OCI-LY1 (cell line): ENCODE results near the gene KANSL1.

Experiments used
- EZH2 ChIP-seq: fragments of 200-600 bp; sonication (generic), shearing (Covaris generic); IDR thresholded peaks from 2 replicates; pipeline ENCODE4 v1.8.0; 2017; ENCODE audit warnings: borderline replicate concordance, mixed run types, mild to moderate bottlenecking, antibody characterized with exemption, low read length, moderate library complexity, mixed read lengths
- TF ChIP-seq, protein P1 (sequence below): fragments of 200-600 bp; sonication (generic), shearing (Covaris generic); IDR thresholded peaks from 2 replicates; pipeline ENCODE4 v1.5.1; 2017; ENCODE audit warnings: mild to moderate bottlenecking, antibody characterized with exemption, low read length, moderate library complexity, mixed read lengths

- TF ChIP-seq, protein P1, sequence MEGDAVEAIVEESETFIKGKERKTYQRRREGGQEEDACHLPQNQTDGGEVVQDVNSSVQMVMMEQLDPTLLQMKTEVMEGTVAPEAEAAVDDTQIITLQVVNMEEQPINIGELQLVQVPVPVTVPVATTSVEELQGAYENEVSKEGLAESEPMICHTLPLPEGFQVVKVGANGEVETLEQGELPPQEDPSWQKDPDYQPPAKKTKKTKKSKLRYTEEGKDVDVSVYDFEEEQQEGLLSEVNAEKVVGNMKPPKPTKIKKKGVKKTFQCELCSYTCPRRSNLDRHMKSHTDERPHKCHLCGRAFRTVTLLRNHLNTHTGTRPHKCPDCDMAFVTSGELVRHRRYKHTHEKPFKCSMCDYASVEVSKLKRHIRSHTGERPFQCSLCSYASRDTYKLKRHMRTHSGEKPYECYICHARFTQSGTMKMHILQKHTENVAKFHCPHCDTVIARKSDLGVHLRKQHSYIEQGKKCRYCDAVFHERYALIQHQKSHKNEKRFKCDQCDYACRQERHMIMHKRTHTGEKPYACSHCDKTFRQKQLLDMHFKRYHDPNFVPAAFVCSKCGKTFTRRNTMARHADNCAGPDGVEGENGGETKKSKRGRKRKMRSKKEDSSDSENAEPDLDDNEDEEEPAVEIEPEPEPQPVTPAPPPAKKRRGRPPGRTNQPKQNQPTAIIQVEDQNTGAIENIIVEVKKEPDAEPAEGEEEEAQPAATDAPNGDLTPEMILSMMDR = no peak
- no peak for TF ChIP-seq EZH2
Observed at GRCh38 chr17:46176975-46177374, 16.3 kb downstream of the KANSL1 start.
